ENCODE measurements around the gene DNAH6.

GRCh38 chr2:84778911-84779690 is 262.8 kb downstream of the DNAH6 start:
- no peak for TF ChIP-seq YY1 (IDR thresholded peaks at IDR 0.05; ENCODE audit: low read depth, low read length)
- no peak for TF ChIP-seq CREB1 (IDR thresholded peaks at IDR 0.05; ENCODE audit: low read depth)
- no peak for TF ChIP-seq RBBP5 (conservative IDR thresholded peaks at IDR 0.05)
- no peak for TF ChIP-seq SREBF1 (IDR thresholded peaks at IDR 0.05; ENCODE audit: low read length)
- no peak for TF ChIP-seq CTCF (IDR thresholded peaks at IDR 0.05 in 2 of 3, conservative IDR thresholded peaks at IDR 0.05 in 1 of 3; ENCODE audit: control insufficient read depth in 2 of 3, extremely low read depth in 1 of 3, insufficient read depth in 1 of 3, low read depth in 3 of 3, low read length in 3 of 3)

Measured in GM12878 (cell line).